ENCODE measurements around the gene HDAC4. TPM values are rescaled to one million over a fixed set of nuclear protein-coding genes. Genes with fewer than 3 reads are reported as not detected.

HDAC4 gene
- total RNA-seq, 1 donor from 2014 or later: 46.2 TPM

DNA sequence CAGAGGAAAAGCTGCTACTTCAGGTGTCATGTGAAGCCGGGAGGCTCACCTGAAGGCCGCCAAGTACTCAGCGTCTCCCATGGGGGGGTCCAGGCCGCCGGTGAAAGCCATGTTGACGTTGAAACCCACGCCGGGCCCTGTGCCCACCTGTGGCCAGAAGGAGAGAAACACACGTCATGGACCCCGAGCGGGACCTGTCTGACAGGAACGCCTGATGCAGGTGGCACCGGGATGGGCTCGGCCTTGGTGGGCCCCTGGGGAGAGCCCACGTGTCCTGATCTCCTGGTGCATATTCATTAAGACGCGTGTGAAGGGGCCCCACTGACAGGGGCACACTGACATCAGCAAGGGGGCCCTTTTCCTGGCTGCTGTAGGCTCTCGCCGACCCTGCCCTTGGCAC, 319.8 kb downstream of the HDAC4 start:
- H3K27me3 Mint-ChIP-seq: no peaks in the 10 kb centered on the region
- no peaks in the 10 kb centered on the region for H3K4me1 Mint-ChIP-seq (ENCODE audit: low read depth)
- peaks cover 2% of the 10 kb centered on the region for H3K36me3 Mint-ChIP-seq (ENCODE audit: insufficient read depth)
- DNase-seq (ENCODE audit: low spot score, unreplicated experiment): no peak
- H3K27ac Mint-ChIP-seq: peak overlapping the region; percentile 2
- TF ChIP-seq CTCF (IDR thresholded peaks at IDR 0.05; ENCODE audit: unreplicated experiment): no peak
- H3K4me3 Mint-ChIP-seq (ENCODE audit: low read depth): no peak overlapping the region
- no peaks in the 10 kb centered on the region for H3K9me3 Mint-ChIP-seq (ENCODE audit: low read depth)

DNA sequence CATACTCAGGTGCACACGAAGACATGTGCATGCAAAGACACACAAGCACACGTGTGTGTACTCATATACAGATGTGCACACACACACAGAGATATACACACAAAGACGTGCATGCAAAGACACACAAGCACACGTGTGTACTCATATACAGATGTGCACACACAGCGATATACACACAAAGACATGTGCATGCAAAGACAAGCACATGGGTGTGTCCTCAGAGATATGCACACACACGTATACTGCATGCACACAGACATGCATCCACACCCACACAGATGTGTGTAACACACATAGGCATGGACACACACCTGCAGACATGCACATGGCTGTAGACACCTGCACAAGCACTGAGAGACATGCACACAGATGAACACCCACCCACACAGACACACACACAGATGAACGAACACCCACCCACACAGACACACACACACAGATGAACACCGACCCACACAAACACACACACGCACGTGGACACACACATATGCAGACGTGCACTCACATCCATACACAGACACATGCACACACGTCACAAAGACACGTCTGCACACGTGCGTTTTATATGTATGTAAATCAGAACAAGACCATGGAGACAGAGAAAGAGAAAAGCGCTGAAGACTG, 321.0 kb downstream of the HDAC4 start:
- H3K27ac Mint-ChIP-seq: no peak overlapping the region
- H3K4me3 Mint-ChIP-seq (ENCODE audit: low read depth): no peak overlapping the region
- no peaks in the 10 kb centered on the region for H3K27me3 Mint-ChIP-seq
- no peaks in the 10 kb centered on the region for H3K9me3 Mint-ChIP-seq (ENCODE audit: low read depth)
- peaks cover 3% of the 10 kb centered on the region for H3K36me3 Mint-ChIP-seq (ENCODE audit: insufficient read depth)
- no peaks in the 10 kb centered on the region for H3K4me1 Mint-ChIP-seq (ENCODE audit: low read depth)
- TF ChIP-seq CTCF (IDR thresholded peaks at IDR 0.05; ENCODE audit: unreplicated experiment): no peak
- no peak for DNase-seq (ENCODE audit: low spot score, unreplicated experiment)

GRCh38 chr2:239078128-239078924, 322.5 kb downstream of the HDAC4 start:
- Mint-ChIP-seq H3K36me3 (ENCODE audit: insufficient read depth) (peaks cover 5% of the 10 kb centered on the region), H3K4me1 (ENCODE audit: low read depth) (no peaks in the 10 kb centered on the region), H3K27me3 (no peaks in the 10 kb centered on the region), H3K27ac (no peak overlapping the region), H3K9me3 (ENCODE audit: low read depth) (no peaks in the 10 kb centered on the region), H3K4me3 (ENCODE audit: low read depth) (no peak overlapping the region)
- no peak for TF ChIP-seq CTCF (IDR thresholded peaks at IDR 0.05; ENCODE audit: unreplicated experiment)
- DNase-seq (ENCODE audit: low spot score, unreplicated experiment): no peak

- Mint-ChIP-seq H3K27ac (no peak overlapping the region), H3K36me3 (ENCODE audit: insufficient read depth) (peaks cover 9% of the 10 kb centered on the region), H3K9me3 (ENCODE audit: low read depth) (no peaks in the 10 kb centered on the region), H3K4me1 (ENCODE audit: low read depth) (no peaks in the 10 kb centered on the region), H3K4me3 (ENCODE audit: low read depth) (no peak overlapping the region), H3K27me3 (no peaks in the 10 kb centered on the region)
- TF ChIP-seq CTCF (IDR thresholded peaks at IDR 0.05; ENCODE audit: unreplicated experiment): no peak
- DNase-seq (ENCODE audit: low spot score, unreplicated experiment): no peak
Measured at GRCh38 chr2:239077260-239077659, 323.6 kb downstream of the HDAC4 start.

DNA sequence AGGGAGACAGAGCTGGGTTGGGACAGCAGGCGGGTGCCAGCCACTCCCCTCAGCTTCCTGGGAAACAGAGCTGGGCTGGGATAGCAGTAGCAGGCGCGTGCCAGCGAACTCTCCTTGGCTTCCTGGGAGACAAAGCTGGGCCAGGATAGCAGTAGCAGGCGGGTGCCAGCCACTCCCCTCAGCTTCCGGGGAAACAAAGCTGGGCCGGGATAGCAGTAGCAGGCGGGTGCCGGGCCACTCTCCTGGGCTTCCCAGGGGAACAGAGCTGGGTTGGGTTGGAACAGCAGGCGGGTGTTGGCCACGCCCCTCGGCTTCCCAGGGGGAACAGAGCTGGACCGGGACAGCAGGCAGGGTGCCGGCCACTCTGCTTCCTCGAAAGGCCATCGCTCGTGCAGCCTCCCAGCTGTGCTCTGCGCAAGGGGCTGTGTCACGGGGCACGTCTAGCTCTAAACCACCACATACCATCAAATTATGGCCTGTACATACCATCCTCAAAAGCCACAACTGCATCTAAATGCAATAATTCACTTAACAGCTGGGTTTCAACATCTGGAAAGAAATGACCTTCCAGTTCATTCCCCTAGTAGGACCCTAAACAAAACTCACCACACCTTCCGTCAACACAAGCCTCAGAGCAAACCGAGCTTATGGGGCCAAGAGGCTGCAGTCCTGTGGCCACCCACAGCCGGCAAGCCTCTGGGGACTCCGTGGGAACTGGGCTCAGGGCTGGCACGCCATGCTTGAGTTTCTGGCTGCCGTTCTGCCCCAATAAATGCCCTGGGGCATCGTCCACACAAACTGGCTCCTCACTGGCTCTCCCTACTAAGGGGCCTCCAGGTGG, 324.7 kb downstream of the HDAC4 start:
- Mint-ChIP-seq H3K27me3 (no peaks in the 10 kb centered on the region), H3K27ac (peak overlapping the region; percentile 76), H3K4me3 (ENCODE audit: low read depth) (no peak overlapping the region), H3K9me3 (ENCODE audit: low read depth) (no peaks in the 10 kb centered on the region), H3K4me1 (ENCODE audit: low read depth) (no peaks in the 10 kb centered on the region), H3K36me3 (ENCODE audit: insufficient read depth) (peaks cover 15% of the 10 kb centered on the region)
- no peak for DNase-seq (ENCODE audit: low spot score, unreplicated experiment)
- no peak for TF ChIP-seq CTCF (IDR thresholded peaks at IDR 0.05; ENCODE audit: unreplicated experiment)
